Measurements from ENCODE around the gene TMEM144. TPM values are rescaled to one million over a fixed set of nuclear protein-coding genes. Genes with fewer than 3 reads are reported as not detected.

TMEM144 gene
- total and polyA plus RNA-seq, 7 donors: 0.53 to 1.9 (median 1.0) TPM

GRCh38 chr4:158295053-158295452, 84.8 kb downstream of the TMEM144 start:
- ATAC-seq (no peak), DNase-seq (no peak)
- H3K4me3 ChIP-seq: no peak overlapping the region
- no peak overlapping the region for H3K27ac ChIP-seq
- no peaks in the 10 kb centered on the region for H3K36me3 ChIP-seq (ENCODE audit: insufficient read depth in 1 of 2, low read depth in 1 of 2)
- intact Hi-C loops (cut with DNase I): no loop called here
- H3K27me3 ChIP-seq (ENCODE audit: insufficient read depth in 3 of 3, low read length in 2 of 3): no peaks in the 10 kb centered on the region
- 72 to 90% (median 76%) methylated on average over 2 of the region's 2 CpGs for WGBS, 3 donors
- no peaks in the 10 kb centered on the region for H3K9me3 ChIP-seq
- H3K4me1 ChIP-seq: no peaks in the 10 kb centered on the region
- no peak for TF ChIP-seq CTCF (IDR thresholded peaks at IDR 0.05)

- no peaks in the 10 kb centered on the region for H3K4me1 ChIP-seq
- WGBS, 3 donors: 71 to 82% (median 75%) methylated on average over 3 of the region's 3 CpGs
- DNase-seq (no peak), ATAC-seq (no peak)
- intact Hi-C loops (cut with DNase I): no loop called here
- TF ChIP-seq CTCF (IDR thresholded peaks at IDR 0.05): no peak
- no peak overlapping the region for H3K27ac ChIP-seq
- H3K9me3 ChIP-seq: no peaks in the 10 kb centered on the region
- no peak overlapping the region for H3K4me3 ChIP-seq
- H3K27me3 ChIP-seq (ENCODE audit: insufficient read depth in 3 of 3, low read length in 2 of 3): no peaks in the 10 kb centered on the region
- no peaks in the 10 kb centered on the region for H3K36me3 ChIP-seq (ENCODE audit: insufficient read depth in 1 of 2, low read depth in 1 of 2)
Observed at GRCh38 chr4:158297866-158298265, 87.6 kb downstream of the TMEM144 start.

- DNase-seq (no peak), ATAC-seq (no peak)
- H3K36me3 ChIP-seq (ENCODE audit: insufficient read depth in 1 of 2, low read depth in 1 of 2): no peaks in the 10 kb centered on the region
- no peaks in the 10 kb centered on the region for H3K27me3 ChIP-seq (ENCODE audit: insufficient read depth in 3 of 3, low read length in 2 of 3)
- intact Hi-C loops (cut with DNase I): no loop called here
- WGBS, 3 donors: 73 to 78% (median 74%) methylated on average over 4 of the region's 4 CpGs
- H3K4me1 ChIP-seq: no peaks in the 10 kb centered on the region
- no peaks in the 10 kb centered on the region for H3K9me3 ChIP-seq
- no peak overlapping the region for H3K4me3 ChIP-seq
- no peak for TF ChIP-seq CTCF (IDR thresholded peaks at IDR 0.05)
- no peak overlapping the region for H3K27ac ChIP-seq
Observed at GRCh38 chr4:158299459-158300007, 89.2 kb downstream of the TMEM144 start.

GRCh38 chr4:158300012-158300411, 89.7 kb downstream of the TMEM144 start:
- WGBS, 3 donors: 68 to 70% (median 69%) methylated on average over 3 of the region's 3 CpGs
- intact Hi-C loops (cut with DNase I): no loop called here
- Histone ChIP-seq H3K9me3 (no peaks in the 10 kb centered on the region), H3K4me3 (no peak overlapping the region), H3K27me3 (ENCODE audit: insufficient read depth in 3 of 3, low read length in 2 of 3) (no peaks in the 10 kb centered on the region), H3K27ac (no peak overlapping the region), H3K4me1 (no peaks in the 10 kb centered on the region), H3K36me3 (ENCODE audit: insufficient read depth in 1 of 2, low read depth in 1 of 2) (no peaks in the 10 kb centered on the region)
- DNase-seq: no peak
- no peak for ATAC-seq
- TF ChIP-seq CTCF (IDR thresholded peaks at IDR 0.05): no peak

Data from psoas muscle (tissue), 8 donors.